ENCODE data around the gene TMC2. TPM values are rescaled to one million over a fixed set of nuclear protein-coding genes. Genes with fewer than 3 reads are reported as not detected.

The TMC2 gene
- total and polyA plus RNA-seq, 2 of the 8 experiments (the other 6 are each of a cell fraction or from before 2014, with no cell fraction given), result not detected

DNA sequence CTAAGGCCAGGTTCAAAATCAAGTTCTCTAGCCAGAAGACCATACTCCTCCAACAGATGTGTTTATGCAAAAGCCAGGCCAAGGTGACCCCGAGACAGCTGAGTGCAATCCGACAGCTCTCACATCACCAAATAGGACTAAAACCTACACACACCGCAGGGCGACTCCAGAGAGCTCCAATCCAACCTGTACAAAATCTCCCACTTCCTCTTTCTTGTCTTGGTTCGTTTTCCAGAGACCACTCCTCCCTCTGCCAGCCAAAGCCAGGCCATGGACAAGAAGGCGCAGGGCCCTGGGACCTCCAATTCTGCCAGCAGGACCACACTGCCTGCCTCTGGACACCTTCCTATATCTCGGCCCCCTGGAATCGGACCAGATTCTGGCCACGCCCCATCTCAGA, 104.5 kb downstream of the TMC2 start:
- no peaks in the 10 kb centered on the region for H4K20me1 ChIP-seq (replicated peaks in 1 of 2; ENCODE audit: control insufficient read depth in 1 of 2, insufficient read depth in 2 of 2, low read length in 2 of 2)
- H2BK12ac ChIP-seq (ENCODE audit: low read depth, low read length), result no peak overlapping the region
- H4K91ac ChIP-seq (replicated peaks; ENCODE audit: insufficient read length, low read length), result no peak overlapping the region
- no peak overlapping the region for H4K8ac ChIP-seq (ENCODE audit: extremely low read depth, insufficient read depth, low read length)
- H3K14ac ChIP-seq (ENCODE audit: insufficient read length), result no peak overlapping the region
- H2BK15ac ChIP-seq (ENCODE audit: low read length), result no peak overlapping the region
- H3K4ac ChIP-seq (replicated peaks; ENCODE audit: insufficient read length, low read depth, low read length), result no peak overlapping the region
- no peaks in the 10 kb centered on the region for H3K36me3 ChIP-seq (ENCODE audit: control insufficient read depth in 2 of 4, insufficient read depth in 4 of 4, low read length in 3 of 4)
- H2AK5ac ChIP-seq (ENCODE audit: low read depth, low read length), result no peak overlapping the region
- peaks cover 1% of the 10 kb centered on the region; the same call in 1 of the 2 replicates for H3K23me2 ChIP-seq (ENCODE audit: low read depth, low read length)
- no peak overlapping the region for H3K4me2 ChIP-seq (ENCODE audit: insufficient read depth in 1 of 2, low read depth in 2 of 2, low read length in 2 of 2)
- no peak for DNase-seq (ENCODE audit: low read depth in 1 of 2, low spot score in 2 of 2)
- no peaks in the 10 kb centered on the region for H3K79me2 ChIP-seq (ENCODE audit: control insufficient read depth in 1 of 2, insufficient read depth in 2 of 2, low read length in 2 of 2)
- H3K79me1 ChIP-seq (ENCODE audit: low read depth, low read length), result no peaks in the 10 kb centered on the region
- no peak overlapping the region for H3K4me3 ChIP-seq (ENCODE audit: extremely low read depth in 1 of 4, insufficient read depth in 2 of 4, low read depth in 3 of 4, low read length in 4 of 4)
- WGBS, 2 experiments (ENCODE audit: extremely low coverage in 1 of 2, insufficient coverage in 1 of 2, insufficient read length in 1 of 2, insufficient replicate concordance in 2 of 2, low coverage in 1 of 2, low lambda C conversion rate in 2 of 2, missing lambda C conversion rate in 1 of 2), result 88% methylated on average over 9 of the region's 9 CpGs; no CpG with 5 or more reads in 1 of the 2 experiments
- H3K27ac ChIP-seq (ENCODE audit: low read depth, low read length), result no peak overlapping the region
- POLR2A ChIA-PET (ENCODE audit: partially characterized antibody), result interaction anchor here (0.6 to 18.1 kb wide), 3 partner anchors 17 to 411 kb away, joined by 3 to 463 read pairs (median 4); partner anchors contain the start of genes IDH3B and NOP56
- H3K18ac ChIP-seq (ENCODE audit: extremely low read depth, low read length), result no peak overlapping the region
- H3K9ac ChIP-seq (replicated peaks in 1 of 4; ENCODE audit: extremely low read depth in 1 of 4, low read depth in 3 of 4, low read length in 3 of 4), result no peak overlapping the region
- H4K5ac ChIP-seq (ENCODE audit: insufficient read length, low read depth, low read length), result no peak overlapping the region
- H3K56ac ChIP-seq (replicated peaks; ENCODE audit: insufficient read length, low read depth, low read length), result no peak overlapping the region
- no peak overlapping the region for H2BK120ac ChIP-seq (replicated peaks; ENCODE audit: low read depth, low read length)
- H2BK5ac ChIP-seq (ENCODE audit: low read depth, low read length), result no peak overlapping the region
- H3K9me3 ChIP-seq (ENCODE audit: insufficient read depth in 2 of 2, low read depth in 1 of 2, low read length in 1 of 2), result no peaks in the 10 kb centered on the region; a peak in 1 of 4 replicates
- no peak for FAIRE-seq
- CTCF ChIA-PET (ENCODE audit: partially characterized antibody), result interaction anchor here (0.7 to 1.2 kb wide), 4 partner anchors 14 to 121 kb away, joined by 3 to 4 read pairs (median 4); no protein-coding TSS in a partner anchor
- no peak overlapping the region for H2AFZ ChIP-seq (ENCODE audit: low read length)
- no peaks in the 10 kb centered on the region; a peak in 2 of 7 replicates for H3K27me3 ChIP-seq (replicated peaks in 1 of 4; ENCODE audit: control insufficient read depth in 3 of 4, extremely low read depth in 1 of 4, insufficient read depth in 3 of 4, low read length in 3 of 4)
- H3K23ac ChIP-seq (ENCODE audit: insufficient read length), result no peak overlapping the region
- H3K4me1 ChIP-seq (replicated peaks in 1 of 4; ENCODE audit: control insufficient read depth in 3 of 4, insufficient read depth in 4 of 4, low read length in 3 of 4), result no peaks in the 10 kb centered on the region
- no peak overlapping the region for H2BK20ac ChIP-seq (ENCODE audit: low read length)
- TF ChIP-seq, protein P1, sequence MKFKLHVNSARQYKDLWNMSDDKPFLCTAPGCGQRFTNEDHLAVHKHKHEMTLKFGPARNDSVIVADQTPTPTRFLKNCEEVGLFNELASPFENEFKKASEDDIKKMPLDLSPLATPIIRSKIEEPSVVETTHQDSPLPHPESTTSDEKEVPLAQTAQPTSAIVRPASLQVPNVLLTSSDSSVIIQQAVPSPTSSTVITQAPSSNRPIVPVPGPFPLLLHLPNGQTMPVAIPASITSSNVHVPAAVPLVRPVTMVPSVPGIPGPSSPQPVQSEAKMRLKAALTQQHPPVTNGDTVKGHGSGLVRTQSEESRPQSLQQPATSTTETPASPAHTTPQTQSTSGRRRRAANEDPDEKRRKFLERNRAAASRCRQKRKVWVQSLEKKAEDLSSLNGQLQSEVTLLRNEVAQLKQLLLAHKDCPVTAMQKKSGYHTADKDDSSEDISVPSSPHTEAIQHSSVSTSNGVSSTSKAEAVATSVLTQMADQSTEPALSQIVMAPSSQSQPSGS (IDR thresholded peaks at IDR 0.05; ENCODE audit: low read length), result no peak
- TF ChIP-seq, protein P2, sequence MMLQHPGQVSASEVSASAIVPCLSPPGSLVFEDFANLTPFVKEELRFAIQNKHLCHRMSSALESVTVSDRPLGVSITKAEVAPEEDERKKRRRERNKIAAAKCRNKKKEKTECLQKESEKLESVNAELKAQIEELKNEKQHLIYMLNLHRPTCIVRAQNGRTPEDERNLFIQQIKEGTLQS (IDR thresholded peaks at IDR 0.05; ENCODE audit: insufficient read depth, low read depth, low read length), result no peak
- no peak for TF ChIP-seq SP1 (IDR thresholded peaks at IDR 0.05; ENCODE audit: low read depth, low read length)
- TF ChIP-seq TAF1 (IDR thresholded peaks at IDR 0.05; ENCODE audit: low read depth, low read length), result no peak
- TF ChIP-seq BCL11A (IDR thresholded peaks at IDR 0.05; ENCODE audit: low read depth in 2 of 2, low read length in 2 of 2), result no peak
- TF ChIP-seq RNF2 (IDR thresholded peaks at IDR 0.05; ENCODE audit: borderline replicate concordance, low read depth, low read length, missing control alignments, poor library complexity, severe bottlenecking), result no peak
- TF ChIP-seq RBBP5 (IDR thresholded peaks at IDR 0.05; ENCODE audit: borderline replicate concordance, low read depth, low read length), result no peak
- no peak for TF ChIP-seq GTF2F1 (IDR thresholded peaks at IDR 0.05; ENCODE audit: borderline replicate concordance, low read depth, low read length)
- no peak for TF ChIP-seq EGR1 (IDR thresholded peaks at IDR 0.05; ENCODE audit: borderline replicate concordance, low read depth, low read length)
- TF ChIP-seq TCF12 (IDR thresholded peaks at IDR 0.05; ENCODE audit: low read depth, low read length), result no peak
- no peak for TF ChIP-seq RFX5 (IDR thresholded peaks at IDR 0.05; ENCODE audit: borderline replicate concordance, low read depth, low read length)

Measured in H1 (cell line).